ENCODE measurements around the gene CCDC85B. TPM values are rescaled to one million over a fixed set of nuclear protein-coding genes. Genes with fewer than 3 reads are reported as not detected.

The CCDC85B gene
- total RNA-seq, 1 experiment from 2014 or later = 42.4 TPM

DNA sequence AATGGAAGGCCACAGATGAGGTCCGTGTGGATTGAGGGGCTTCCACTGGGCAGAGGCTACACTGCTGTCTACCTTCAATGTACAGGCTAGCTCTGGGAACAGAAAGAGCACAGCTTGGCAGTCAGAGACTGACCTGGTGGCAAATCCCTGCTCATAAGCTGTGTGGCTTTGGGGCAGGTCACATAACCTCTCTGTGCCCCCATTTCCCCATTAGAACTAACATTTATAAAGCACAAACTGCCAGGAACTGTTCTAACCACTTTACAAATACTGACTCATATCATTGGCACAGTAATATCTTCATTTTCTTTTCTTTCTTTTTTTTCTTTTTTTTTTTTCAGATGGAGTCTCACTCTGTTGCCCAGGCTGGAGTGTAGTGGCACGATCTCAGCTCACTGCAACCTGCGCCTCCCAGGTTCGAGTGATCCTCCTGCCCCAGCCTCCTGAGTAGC lies 6.6 kb downstream of the CCDC85B start:
- DNase-seq = no peak
- H3K27me3 ChIP-seq (ENCODE audit: control insufficient read depth, insufficient read depth, low read length) = peaks cover 32% of the 10 kb centered on the region
- no peaks in the 10 kb centered on the region; the same call in 1 of the 2 replicates for H3K36me3 ChIP-seq (replicated peaks; ENCODE audit: control insufficient read depth, insufficient read depth, low read length)
- no peak overlapping the region for H3K4me3 ChIP-seq (ENCODE audit: insufficient read depth, low read depth, low read length)

DNA sequence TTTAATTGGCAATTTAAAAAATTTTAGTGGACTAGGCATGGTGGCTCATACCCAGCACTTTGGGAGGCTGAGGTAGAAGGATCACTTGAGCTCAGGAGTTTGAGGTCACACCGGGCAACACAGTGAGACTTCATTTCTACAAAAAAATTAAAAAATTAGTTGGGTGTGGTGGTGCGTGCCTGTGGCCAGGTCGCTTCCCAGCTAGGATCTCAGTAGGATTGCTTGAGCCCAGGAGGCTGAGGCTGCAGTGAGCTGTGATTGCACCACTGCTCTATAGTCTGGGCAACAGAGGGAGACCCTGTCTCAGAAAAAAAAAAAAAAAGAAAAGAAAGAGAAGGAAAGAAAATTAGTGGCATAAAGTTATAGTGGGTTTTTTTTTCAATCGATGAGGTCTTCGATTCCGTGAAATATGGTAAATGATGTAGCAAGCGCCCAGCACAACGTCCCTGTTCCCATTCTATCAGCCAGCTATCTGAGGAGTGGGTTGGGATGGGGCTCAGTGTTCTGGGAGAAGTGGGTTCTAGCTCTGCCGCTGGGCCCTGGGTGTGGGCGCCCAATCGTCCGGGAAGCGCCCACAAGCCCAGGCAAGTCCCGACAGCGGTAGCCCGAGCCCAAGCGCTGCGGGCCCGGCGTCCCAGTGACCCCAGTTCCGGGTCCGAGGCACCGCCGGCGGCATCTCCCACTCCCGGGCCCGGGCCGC lies 8.3 kb downstream of the CCDC85B start:
- no peak for DNase-seq
- Histone ChIP-seq H3K36me3 (replicated peaks; ENCODE audit: control insufficient read depth, insufficient read depth, low read length) (no peaks in the 10 kb centered on the region; the same call in 1 of the 2 replicates), H3K27me3 (ENCODE audit: control insufficient read depth, insufficient read depth, low read length) (peaks cover 36% of the 10 kb centered on the region), H3K4me3 (ENCODE audit: insufficient read depth, low read depth, low read length) (peak overlapping the region; percentile 61)

DNA sequence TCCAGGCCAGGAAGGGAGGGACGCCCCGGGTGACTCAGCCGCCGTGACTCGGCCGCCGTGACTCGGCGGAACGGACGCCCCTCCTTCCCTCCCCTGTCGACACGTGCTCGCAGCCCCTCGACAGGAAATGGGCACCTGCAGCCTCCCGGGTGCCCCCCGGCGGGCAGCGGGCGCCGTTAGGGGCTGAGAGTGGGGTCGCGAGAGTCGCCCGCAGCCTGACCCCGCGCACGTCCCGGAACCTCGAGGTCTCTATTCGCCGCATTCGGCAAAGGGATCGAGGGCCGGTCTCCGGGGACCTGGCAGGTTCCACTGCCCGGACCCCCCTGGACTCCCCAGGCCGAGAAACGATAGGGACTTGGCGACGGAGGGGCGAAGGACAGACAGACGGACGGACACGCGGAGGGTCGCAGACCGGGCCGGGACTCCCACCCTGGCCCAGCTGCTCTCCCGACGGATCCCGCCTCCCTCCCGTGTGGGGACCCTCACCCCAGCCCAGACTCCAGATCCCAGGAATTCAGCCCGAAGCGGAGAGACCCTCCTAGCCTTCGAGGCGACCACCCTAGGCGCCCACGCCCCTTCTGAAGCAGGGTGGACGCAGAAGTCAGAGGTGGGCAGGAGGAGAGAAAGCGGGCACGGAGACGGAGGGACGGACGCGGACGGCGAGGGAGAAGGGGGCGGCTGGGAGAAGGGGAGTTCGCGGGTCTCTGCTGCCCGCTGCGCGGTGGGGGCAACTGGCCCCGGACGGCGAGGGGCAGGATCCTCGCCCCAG lies 9.1 kb downstream of the CCDC85B start:
- DNase-seq = peak; percentile 89
- H3K4me3 ChIP-seq (ENCODE audit: insufficient read depth, low read depth, low read length) = peak overlapping the region; percentile 61
- peaks cover 36% of the 10 kb centered on the region for H3K27me3 ChIP-seq (ENCODE audit: control insufficient read depth, insufficient read depth, low read length)
- H3K36me3 ChIP-seq (replicated peaks; ENCODE audit: control insufficient read depth, insufficient read depth, low read length) = no peaks in the 10 kb centered on the region; the same call in 1 of the 2 replicates

DNA sequence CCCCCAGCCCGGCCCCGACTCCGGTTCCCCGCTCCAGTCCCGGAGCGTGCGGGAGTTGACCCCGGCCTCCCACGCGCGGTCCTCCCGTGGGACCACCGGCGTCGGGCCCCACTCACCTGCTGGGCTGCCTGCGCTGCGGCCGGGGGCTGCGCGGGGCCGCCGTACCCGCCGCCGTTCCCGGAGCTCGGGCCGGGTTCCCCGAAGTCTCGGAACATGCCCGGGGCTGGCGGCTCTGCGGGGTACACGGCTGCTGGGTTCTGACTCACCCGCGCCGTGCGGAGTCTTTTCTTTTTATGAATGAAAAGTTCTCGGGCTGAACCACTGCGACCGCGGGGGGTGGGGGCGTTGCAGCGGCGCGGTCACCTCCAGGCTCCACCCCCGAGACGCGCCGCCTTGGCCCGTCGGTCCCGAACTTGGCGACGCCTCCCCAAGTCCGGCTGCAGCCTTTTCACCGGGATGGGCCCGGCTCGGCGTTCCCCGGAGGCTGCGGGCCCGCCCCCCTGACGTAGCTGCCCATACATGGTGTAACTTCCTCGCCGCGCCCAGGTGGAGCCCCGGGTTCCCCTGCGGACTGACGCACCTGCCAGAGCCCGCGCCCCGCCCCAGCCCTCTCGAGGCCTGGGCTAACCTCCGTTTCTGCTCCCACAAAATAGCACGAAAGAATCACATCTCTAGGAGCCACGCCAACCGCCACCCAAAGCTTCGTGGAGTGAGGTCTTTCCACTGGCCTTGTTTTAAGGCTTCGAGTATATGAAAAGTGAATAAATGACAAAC lies 9.8 kb downstream of the CCDC85B start, which contains the start of gene FOSL1:
Gene FOSL1, minus strand, starts transcription at position 264 of the 774 bp plus-strand sequence. Its CDS starts 49 bp downstream, at position 215.
- H3K36me3 ChIP-seq (replicated peaks; ENCODE audit: control insufficient read depth, insufficient read depth, low read length) = no peaks in the 10 kb centered on the region; the same call in 1 of the 2 replicates
- H3K4me3 ChIP-seq (ENCODE audit: insufficient read depth, low read depth, low read length) = peak within 1 kb of the TSS; percentile 61
- peak; percentile 99 for DNase-seq
- H3K27me3 ChIP-seq (ENCODE audit: control insufficient read depth, insufficient read depth, low read length) = peaks cover 36% of the 10 kb centered on the region

DNA sequence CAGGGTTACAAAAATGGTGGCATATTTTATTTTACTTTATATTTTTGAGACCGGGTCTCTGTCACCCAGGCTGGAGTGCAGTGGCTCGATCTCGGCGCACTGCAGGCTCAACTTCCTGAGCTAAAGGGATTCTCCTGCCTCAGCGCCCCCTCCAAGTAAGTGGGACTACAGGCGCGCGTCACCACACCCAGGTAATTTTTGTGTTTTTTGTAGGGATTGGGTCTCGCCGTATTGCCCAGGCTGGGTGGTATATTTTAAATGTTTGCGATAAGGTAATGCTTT lies 10.4 kb downstream of the CCDC85B start:
- peaks cover 36% of the 10 kb centered on the region for H3K27me3 ChIP-seq (ENCODE audit: control insufficient read depth, insufficient read depth, low read length)
- DNase-seq = no peak

DNA sequence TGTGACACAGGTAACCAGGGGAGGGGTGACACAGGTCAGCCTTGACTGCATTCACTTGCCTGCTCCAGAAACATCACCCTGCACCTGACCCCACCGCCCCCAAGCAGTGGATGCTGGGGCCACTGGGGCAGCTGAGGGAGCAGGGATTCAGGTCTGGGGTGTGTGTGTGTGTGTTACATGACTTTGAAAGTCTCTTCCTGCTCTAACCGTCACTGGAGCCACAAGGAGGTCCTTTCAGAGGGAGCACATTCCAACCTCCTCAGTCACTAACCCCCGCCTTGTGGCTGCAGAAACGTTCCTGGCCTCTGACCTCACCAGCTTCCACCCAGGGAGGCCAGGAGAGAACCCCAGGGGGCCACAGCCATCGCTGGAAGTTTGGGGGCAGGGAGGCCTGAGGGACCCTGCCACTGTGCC lies 12.6 kb downstream of the CCDC85B start:
- H3K4me3 ChIP-seq (ENCODE audit: insufficient read depth, low read depth, low read length) = no peak overlapping the region
- peaks cover 36% of the 10 kb centered on the region for H3K27me3 ChIP-seq (ENCODE audit: control insufficient read depth, insufficient read depth, low read length)
- peak; percentile 76 for DNase-seq
- no peaks in the 10 kb centered on the region for H3K36me3 ChIP-seq (replicated peaks; ENCODE audit: control insufficient read depth, insufficient read depth, low read length)

More for the DNA sequence above, 10.4 kb downstream of the CCDC85B start:
- H3K4me3 ChIP-seq (ENCODE audit: insufficient read depth, low read depth, low read length) = no peak overlapping the region; the same call in 1 of the 2 replicates
- H3K36me3 ChIP-seq (replicated peaks; ENCODE audit: control insufficient read depth, insufficient read depth, low read length) = no peaks in the 10 kb centered on the region; the same call in 1 of the 2 replicates

DNA sequence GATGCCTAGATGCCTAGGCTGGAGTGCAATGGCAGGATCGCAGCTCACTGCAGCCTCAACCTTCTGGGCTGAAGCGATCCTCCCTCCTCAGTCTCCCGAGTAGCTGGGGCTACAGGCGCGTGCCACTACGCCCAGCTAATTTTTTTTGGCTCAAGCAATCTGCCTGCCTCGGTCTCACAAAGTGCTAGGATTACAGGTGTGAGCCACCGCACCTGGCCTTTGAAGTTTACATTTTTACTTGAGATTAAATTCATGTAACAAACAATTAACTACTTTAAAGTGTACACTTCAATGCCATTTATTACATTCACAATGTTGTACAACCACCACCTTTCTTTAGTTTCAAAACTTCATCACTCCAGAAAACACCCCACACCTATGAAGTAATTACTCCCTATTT lies 13.2 kb downstream of the CCDC85B start:
- no peak for DNase-seq
- H3K36me3 ChIP-seq (replicated peaks; ENCODE audit: control insufficient read depth, insufficient read depth, low read length) = no peaks in the 10 kb centered on the region
- no peak overlapping the region for H3K4me3 ChIP-seq (ENCODE audit: insufficient read depth, low read depth, low read length)
- peaks cover 30% of the 10 kb centered on the region for H3K27me3 ChIP-seq (ENCODE audit: control insufficient read depth, insufficient read depth, low read length)

DNA sequence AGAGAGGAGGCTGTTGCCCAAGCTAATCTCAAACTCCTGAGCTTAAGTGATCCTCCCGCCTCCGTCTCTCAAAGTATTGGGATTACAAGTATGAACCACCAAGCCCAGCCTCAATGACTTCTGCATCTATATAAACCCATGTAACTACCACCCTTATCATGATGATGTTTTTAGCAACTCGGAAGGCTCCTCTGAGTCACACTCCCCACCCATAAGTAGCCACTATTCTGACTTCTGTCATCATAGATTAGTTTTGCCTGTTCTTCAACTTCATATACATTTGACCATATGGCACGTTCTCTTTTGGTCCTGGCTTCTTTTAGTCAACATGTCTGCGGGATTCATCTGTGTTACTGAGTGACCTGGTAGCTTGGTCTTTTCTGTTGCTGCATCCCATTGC lies 16.1 kb downstream of the CCDC85B start:
- Histone ChIP-seq H3K36me3 (replicated peaks; ENCODE audit: control insufficient read depth, insufficient read depth, low read length) (no peaks in the 10 kb centered on the region), H3K4me3 (ENCODE audit: insufficient read depth, low read depth, low read length) (no peak overlapping the region), H3K27me3 (ENCODE audit: control insufficient read depth, insufficient read depth, low read length) (peaks cover 8% of the 10 kb centered on the region)
- no peak for DNase-seq

DNA sequence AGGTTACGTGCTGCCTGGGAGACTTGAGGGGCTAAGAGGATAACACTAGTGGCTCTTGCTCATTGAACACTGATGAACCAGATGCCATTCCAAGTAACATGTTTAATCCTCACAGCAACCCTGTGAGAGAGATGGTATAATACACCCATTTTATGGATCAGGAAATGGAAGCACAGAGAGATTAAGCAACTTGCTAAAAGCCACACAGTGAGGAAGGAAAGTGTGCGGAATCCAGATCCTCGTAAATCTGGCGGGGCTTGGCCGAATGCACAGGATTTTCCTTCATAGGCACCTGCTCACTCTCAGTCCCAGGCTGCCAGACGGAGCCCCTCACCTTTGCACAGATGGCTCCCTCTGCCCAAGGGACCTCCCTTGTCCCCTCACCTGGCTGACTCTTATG lies 17.4 kb downstream of the CCDC85B start:
- DNase-seq = no peak
- no peak overlapping the region for H3K4me3 ChIP-seq (ENCODE audit: insufficient read depth, low read depth, low read length)
- no peaks in the 10 kb centered on the region; the same call in none of the 2 replicates for H3K27me3 ChIP-seq (ENCODE audit: control insufficient read depth, insufficient read depth, low read length)
- H3K36me3 ChIP-seq (replicated peaks; ENCODE audit: control insufficient read depth, insufficient read depth, low read length) = no peaks in the 10 kb centered on the region

DNA sequence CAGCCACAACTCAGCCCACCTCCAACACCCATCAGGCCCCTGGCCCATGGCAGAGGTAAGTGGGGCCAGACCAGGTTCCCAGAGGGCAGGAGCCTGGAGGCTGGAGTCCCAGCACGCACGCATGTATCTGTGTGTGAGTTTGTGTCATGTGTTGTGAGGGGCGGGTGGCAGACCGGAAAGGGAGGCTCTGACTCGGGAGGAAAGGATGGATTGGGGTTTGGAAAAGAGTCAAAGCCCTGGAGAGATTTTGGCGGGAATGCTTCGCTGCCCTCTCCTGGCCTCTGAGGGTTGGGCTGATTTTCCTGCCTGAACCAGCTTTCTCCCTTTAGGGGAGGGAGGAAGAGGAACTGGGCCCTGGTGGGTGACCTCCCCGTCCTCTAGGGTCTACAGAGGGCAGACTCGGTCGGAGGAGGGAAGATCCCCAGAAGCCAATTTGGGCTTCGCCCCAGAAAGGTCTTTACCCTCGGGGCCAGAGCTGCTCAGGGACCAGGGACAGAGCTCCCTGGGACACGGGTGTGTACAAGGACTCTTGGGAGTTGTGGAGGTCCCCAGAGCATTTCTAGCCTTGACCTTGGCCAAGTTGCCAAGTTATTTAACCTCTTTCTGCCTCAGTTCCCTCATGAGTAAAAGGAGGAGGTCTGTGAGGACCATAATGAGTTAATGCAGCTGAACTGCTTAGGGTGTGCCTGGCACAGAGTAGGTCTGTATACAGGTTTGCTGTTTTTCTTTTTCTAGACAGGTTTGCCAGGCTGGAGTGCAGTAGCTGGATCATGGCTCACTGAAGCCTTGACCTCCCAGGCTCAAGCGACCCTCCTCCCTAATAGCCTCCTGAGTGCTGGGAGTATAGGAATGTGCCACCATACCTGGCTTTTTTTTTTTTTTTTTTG lies 21.5 kb downstream of the CCDC85B start:
- Histone ChIP-seq H3K4me3 (ENCODE audit: insufficient read depth, low read depth, low read length) (no peak overlapping the region), H3K36me3 (replicated peaks; ENCODE audit: control insufficient read depth, insufficient read depth, low read length) (no peaks in the 10 kb centered on the region), H3K27me3 (ENCODE audit: control insufficient read depth, insufficient read depth, low read length) (no peaks in the 10 kb centered on the region; the same call in 1 of the 2 replicates)
- peak; percentile 89 for DNase-seq

DNA sequence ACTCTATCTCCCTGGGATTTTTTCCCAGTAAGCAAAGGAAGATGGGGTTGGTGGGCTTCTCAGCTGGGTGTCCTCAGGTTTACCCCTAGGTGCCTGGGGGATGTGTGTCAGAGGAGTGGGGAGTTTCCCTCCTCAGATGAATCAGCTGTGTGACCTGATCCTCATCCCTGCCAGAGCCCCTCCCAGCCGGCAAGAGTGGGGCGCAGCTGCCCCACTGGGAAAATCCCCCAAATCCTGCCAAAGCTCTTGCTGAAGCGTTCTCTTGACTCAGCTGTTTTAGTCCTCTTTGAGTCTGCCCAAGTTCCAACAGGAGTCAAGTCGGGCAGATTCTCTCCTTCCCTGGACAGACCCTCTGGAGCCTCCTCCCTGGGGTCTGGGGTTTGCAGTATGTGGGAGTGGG lies 22.4 kb downstream of the CCDC85B start:
- no peaks in the 10 kb centered on the region for H3K36me3 ChIP-seq (replicated peaks; ENCODE audit: control insufficient read depth, insufficient read depth, low read length)
- no peak overlapping the region for H3K4me3 ChIP-seq (ENCODE audit: insufficient read depth, low read depth, low read length)
- no peaks in the 10 kb centered on the region; the same call in 1 of the 2 replicates for H3K27me3 ChIP-seq (ENCODE audit: control insufficient read depth, insufficient read depth, low read length)
- DNase-seq = peak; percentile 35

DNA sequence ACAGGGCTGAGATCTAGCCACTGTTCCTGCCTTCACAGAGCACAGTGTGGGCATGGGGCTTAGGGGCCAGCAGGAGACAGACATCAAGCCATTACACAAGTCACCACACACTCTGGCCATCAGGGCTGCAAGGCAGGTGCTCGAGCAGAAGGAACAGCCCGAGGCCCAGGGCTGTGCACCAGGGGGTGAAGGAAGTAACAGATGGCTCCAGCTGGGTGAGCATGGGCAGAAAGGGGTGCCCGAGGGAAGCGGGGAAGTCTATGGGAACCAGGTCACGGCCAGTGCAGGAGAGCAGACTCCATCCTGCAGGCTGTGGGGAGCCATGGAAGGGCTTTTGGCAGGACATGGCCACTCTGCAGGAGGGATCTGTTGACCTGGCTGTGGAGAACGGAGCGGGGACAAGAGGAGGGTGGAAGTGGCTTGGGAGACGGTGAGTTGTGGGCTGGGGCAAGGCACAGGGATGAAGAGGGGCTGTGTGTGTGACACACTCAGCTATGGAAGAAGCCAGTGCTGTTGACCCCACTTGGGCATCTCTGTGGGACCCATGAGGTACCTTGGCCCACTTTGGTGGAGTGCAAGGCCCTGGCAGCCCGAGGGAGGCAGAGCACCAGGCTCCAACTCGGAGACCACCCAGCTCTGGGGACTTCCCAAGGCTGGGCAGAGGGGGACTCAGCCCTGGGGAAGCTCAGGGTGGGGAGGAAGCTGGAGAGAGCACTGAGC lies 24.8 kb downstream of the CCDC85B start:
- Histone ChIP-seq H3K36me3 (replicated peaks; ENCODE audit: control insufficient read depth, insufficient read depth, low read length) (no peaks in the 10 kb centered on the region), H3K4me3 (ENCODE audit: insufficient read depth, low read depth, low read length) (peak overlapping the region; percentile 22; the same call in 1 of the 2 replicates), H3K27me3 (ENCODE audit: control insufficient read depth, insufficient read depth, low read length) (no peaks in the 10 kb centered on the region)
- no peak for DNase-seq

DNA sequence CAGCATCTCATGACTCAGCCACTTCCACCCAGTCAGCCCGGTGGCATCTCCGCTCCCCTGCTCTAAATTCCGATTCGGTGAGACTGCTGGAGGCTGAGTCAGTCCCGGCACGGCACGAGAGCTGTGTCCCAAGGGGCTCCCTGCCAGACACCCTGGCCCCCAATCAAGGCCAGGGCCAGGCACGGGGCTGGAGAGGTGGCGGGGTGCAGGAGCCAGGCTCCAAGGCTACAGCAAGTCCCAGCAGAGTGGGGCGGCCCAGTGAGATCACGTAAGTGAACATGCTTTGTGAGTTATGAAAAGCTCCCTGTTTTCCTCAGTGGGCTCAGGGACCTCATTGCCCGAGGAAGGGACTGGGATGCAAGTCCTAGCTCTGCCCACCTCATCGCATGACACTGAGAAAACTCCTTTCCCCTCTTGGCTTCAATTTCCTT lies 25.4 kb downstream of the CCDC85B start:
- Histone ChIP-seq H3K36me3 (replicated peaks; ENCODE audit: control insufficient read depth, insufficient read depth, low read length) (no peaks in the 10 kb centered on the region; the same call in 1 of the 2 replicates), H3K27me3 (ENCODE audit: control insufficient read depth, insufficient read depth, low read length) (no peaks in the 10 kb centered on the region), H3K4me3 (ENCODE audit: insufficient read depth, low read depth, low read length) (peak overlapping the region; percentile 22)
- DNase-seq = peak; percentile 77
